ENCODE measurements around the gene OTUD5.

The OTUD5 gene

GRCh38 chrX:48971249-48972219, 14.1 kb upstream of the OTUD5 start, which contains the start of gene KCND1:
Gene KCND1, minus strand, starts transcription at chrX:48971844. Its CDS starts 1,573 bp downstream, at chrX:48970271.
- no peak for DNase-seq (ENCODE audit: low read depth)

- DNase-seq (ENCODE audit: low read depth), result no peak
These were observed 12.1 kb upstream of the OTUD5 start for GRCh38 chrX:48969471-48969870.

GRCh38 chrX:48968377-48968776, 11.0 kb upstream of the OTUD5 start:
- DNase-seq (ENCODE audit: low read depth), result no peak

- no peak for DNase-seq (ENCODE audit: low read depth)
These were observed 9.6 kb upstream of the OTUD5 start for GRCh38 chrX:48966796-48967579.

- no peak for DNase-seq (ENCODE audit: low read depth)
These were observed 8.6 kb upstream of the OTUD5 start for GRCh38 chrX:48965959-48966358.

- no peak for DNase-seq (ENCODE audit: low read depth)
These were observed 4.2 kb upstream of the OTUD5 start for GRCh38 chrX:48961585-48962091.

GRCh38 chrX:48960291-48960690, 2.9 kb upstream of the OTUD5 start:
- no peak for DNase-seq (ENCODE audit: low read depth)

- DNase-seq (ENCODE audit: low read depth), result no peak
These were observed 1.3 kb upstream of the OTUD5 start for GRCh38 chrX:48958635-48959094.

GRCh38 chrX:48957827-48958634, 624 bp upstream of the OTUD5 start:
- DNase-seq (ENCODE audit: low read depth), result peak; percentile 81

- no peak for DNase-seq (ENCODE audit: low read depth)
These were observed 536 bp downstream of the OTUD5 start for GRCh38 chrX:48956728-48957414.

- no peak for DNase-seq (ENCODE audit: low read depth)
These were observed 8.8 kb downstream of the OTUD5 start for GRCh38 chrX:48948589-48948988.

GRCh38 chrX:48945517-48946348, 11.7 kb downstream of the OTUD5 start:
- DNase-seq (ENCODE audit: low read depth), result no peak

- no peak for DNase-seq (ENCODE audit: low read depth)
These were observed 14.5 kb downstream of the OTUD5 start for GRCh38 chrX:48942895-48943294.

GRCh38 chrX:48940404-48940955, 16.9 kb downstream of the OTUD5 start:
- no peak for DNase-seq (ENCODE audit: low read depth)

- DNase-seq (ENCODE audit: low read depth), result no peak
These were observed 17.7 kb downstream of the OTUD5 start for GRCh38 chrX:48939524-48940228.

GRCh38 chrX:48938721-48939425, 18.5 kb downstream of the OTUD5 start:
- DNase-seq (ENCODE audit: low read depth), result peak; percentile 34

- DNase-seq (ENCODE audit: low read depth), result peak; percentile 77
These were observed 20.1 kb downstream of the OTUD5 start for GRCh38 chrX:48937054-48937907.
